K562 (cell line): ENCODE measurements around the gene IDH2. TPM values are rescaled to one million over a fixed set of nuclear protein-coding genes. Genes with fewer than 3 reads are reported as not detected.

Source experiments
- CBX8 ChIP-seq: fragments of 200-600 bp; sonication (generic); IDR thresholded peaks from 2 replicates; pipeline ENCODE4 v1.6.1; 2012; ENCODE audit warnings: borderline replicate concordance, mixed run types, low read depth, mild to moderate bottlenecking, moderate library complexity, mixed read lengths, low read length, control low read depth, inconsistent platforms; ENCODE audit not compliant: poor library complexity, severe bottlenecking; ENCODE audit errors: extremely low read depth
- FOXM1 ChIP-seq, 2 experiments: fragments of 450-650 bp in 1 of 2; sonication (generic) in 1 of 2; formaldehyde crosslinking in 1 of 2; IDR thresholded peaks; 2 replicates each; pipeline versions ENCODE4 v1.6.1 to v1.9.0; 2017 to 2022; ENCODE audit warnings: low read depth in 2 of 2, mild to moderate bottlenecking in 2 of 2, missing genetic modification reagents in 1 of 2, moderate library complexity in 1 of 2
- FOXP1 ChIP-seq: sonication (generic); formaldehyde crosslinking; IDR thresholded peaks from 2 replicates; pipeline ENCODE4 v1.8.0; 2022; ENCODE audit warnings: mild to moderate bottlenecking, missing genetic modification reagents
- GATAD2B ChIP-seq: fragments of 450-650 bp; IDR thresholded peaks from 2 replicates; pipeline ENCODE4 v1.6.1; 2017; ENCODE audit warnings: mild to moderate bottlenecking, borderline replicate concordance
- MAFK ChIP-seq: IDR thresholded peaks from 2 replicates; pipeline ENCODE4 v1.6.1; 2011; ENCODE audit warnings: low read length, improper control_type of control experiment
- PHB2 ChIP-seq: fragments of 450-650 bp; IDR thresholded peaks from 2 replicates; pipeline ENCODE4 v1.6.1; 2017; ENCODE audit warnings: low read depth
- THRAP3 ChIP-seq: fragments of 450-650 bp; IDR thresholded peaks from 2 replicates; pipeline ENCODE4 v1.6.1; 2016; ENCODE audit warnings: mild to moderate bottlenecking, inconsistent platforms, borderline replicate concordance
- TSC22D4 ChIP-seq: fragments of 450-650 bp; IDR thresholded peaks from 2 replicates; pipeline ENCODE4 v1.6.1; 2016; ENCODE audit warnings: missing genetic modification characterization, missing biosample characterization, control low read depth
- YBX1 ChIP-seq: fragments of 450-650 bp; IDR thresholded peaks from 2 replicates; pipeline ENCODE4 v1.7.1; 2016; ENCODE audit warnings: mild to moderate bottlenecking
- ZNF165 ChIP-seq: fragments of 250-450 bp; sonication (Bioruptor Pico); IDR thresholded peaks from 2 replicates; pipeline ENCODE4 v1.4.0; 2020; ENCODE audit warnings: borderline replicate concordance
- ZNF778 ChIP-seq: fragments of 450-650 bp; formaldehyde crosslinking; IDR thresholded peaks from 2 replicates; pipeline ENCODE4 v1.4.0; 2020; ENCODE audit warnings: mild to moderate bottlenecking, moderate library complexity
- polyA plus RNA-seq, 8 experiments: library from polyadenylated mRNA; depleted of rRNA in 4 of 8; stranded (reverse) in 5 of 8; unstranded in 3 of 8; fragments of >200 nt; fragmentation: Nextera tagmentation in 2 of 8; fragmentation: Illumina TruSeq in 1 of 8; extraction: Ambion mirVana in 2 of 8; extraction: Trizol in 1 of 8; gene quantifications; 2 replicates each; pipeline versions ENCODE4 v1.2.1 to v1.2.3, GENCODE V29; 2011 to 2014; ENCODE audit warnings: inconsistent platforms in 1 of 8, missing spikeins in 1 of 8
- total RNA-seq, 7 experiments: library from RNA; depleted of rRNA in 6 of 7; stranded (reverse); fragments of >200 nt in 6 of 7; fragmentation: Illumina TruSeq in 2 of 7; extraction: Trizol in 2 of 7; gene quantifications; 2 replicates each; pipeline versions ENCODE4 v1.2.1 to v1.2.3, GENCODE V29; 2011 to 2021; ENCODE audit warnings: low replicate concordance in 1 of 7
- TF ChIP-seq, protein P1 (sequence below), 2 experiments: fragments of 150-350 bp in 1 of 2; IDR thresholded peaks; 2 replicates each; pipeline ENCODE4 v1.6.1; 2012 to 2016; ENCODE audit warnings: low read depth in 2 of 2, low read length in 2 of 2, mild to moderate bottlenecking in 1 of 2, moderate library complexity in 1 of 2
- TF ChIP-seq, protein P2 (sequence below): fragments of 250-450 bp; sonication (Bioruptor Pico); IDR thresholded peaks from 2 replicates; pipeline ENCODE4 v1.8.0; 2022; ENCODE audit warnings: inconsistent platforms, mild to moderate bottlenecking, moderate library complexity, borderline replicate concordance
- TF ChIP-seq, protein P3 (sequence below): fragments of 450-650 bp; IDR thresholded peaks from 2 replicates; pipeline ENCODE4 v1.6.1; 2014; ENCODE audit warnings: low read depth, mild to moderate bottlenecking, moderate library complexity, borderline replicate concordance
- TF ChIP-seq, protein P4 (sequence below): conservative IDR thresholded peaks from 2 replicates; pipeline ENCODE4 v1.6.1; 2011; ENCODE audit warnings: low read depth, mild to moderate bottlenecking, low read length; ENCODE audit not compliant: control insufficient read depth
- TF ChIP-seq, protein P5 (sequence below): fragments of 250-450 bp; sonication (Bioruptor Pico); IDR thresholded peaks from 2 replicates; pipeline ENCODE4 v1.5.0; 2020; ENCODE audit warnings: mild to moderate bottlenecking, borderline replicate concordance

IDH2 gene
- total and polyA plus RNA-seq, 9 of the 15 experiments (the other 6 are each of a cell fraction or from before 2014, with no cell fraction given) = 0.70 to 99.9 (median 59.2) TPM

DNA sequence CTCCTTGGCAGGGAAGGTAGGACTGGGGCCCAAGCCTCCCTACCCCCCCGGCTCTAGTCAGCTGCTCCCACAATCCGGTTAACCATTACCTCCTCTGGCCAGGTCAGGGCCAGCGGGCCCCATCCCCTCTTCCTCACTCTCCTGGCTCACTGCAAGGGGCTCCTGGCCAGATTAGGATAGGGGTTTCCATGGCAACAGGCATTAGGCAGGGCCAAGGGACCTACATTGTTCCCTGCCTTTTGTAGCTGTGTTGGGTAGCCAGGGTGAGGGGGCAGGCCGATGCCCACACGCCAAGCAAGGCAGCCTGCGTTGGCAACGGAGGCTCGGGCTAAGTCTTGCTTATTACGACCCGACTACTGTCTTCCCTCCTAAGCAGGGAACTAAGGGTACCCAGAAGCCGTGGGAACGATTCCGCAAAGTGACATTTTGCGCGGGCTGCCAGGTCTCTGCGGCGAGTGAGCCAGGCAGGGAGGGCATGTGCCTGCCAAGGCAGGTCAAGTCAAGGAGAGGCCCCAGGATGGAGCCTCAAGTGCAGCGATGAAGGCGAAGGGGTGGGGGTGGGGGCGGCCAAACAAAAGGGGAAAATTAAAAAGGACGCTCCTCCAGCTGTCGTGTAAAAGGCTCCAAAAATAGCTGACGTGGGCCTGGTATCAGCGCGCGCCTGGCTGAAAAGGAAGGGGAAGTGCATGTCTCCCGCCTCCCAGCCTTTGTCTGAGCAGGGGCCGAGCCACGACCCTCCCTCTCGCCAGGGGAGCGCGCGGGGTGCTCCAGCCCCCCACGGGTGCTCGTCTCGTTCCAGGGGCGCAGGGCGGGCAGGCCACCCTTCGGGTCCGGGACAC is 919 bp downstream of the IDH2 start (continued):
- TF ChIP-seq CBX8 (no peak), TSC22D4 (tag) (no peak), YBX1 (no peak), FOXM1 (IDR thresholded peaks at IDR 0.05; ENCODE audit: low read depth) (no peak), FOXM1 (CRISPR knock-in tag; IDR thresholded peaks at IDR 0.05; ENCODE audit: low read depth) (no peak), FOXP1 (CRISPR knock-in tag) (no peak), ZNF778 (CRISPR knock-in tag) (no peak), PHB2 (no peak), GATAD2B (no peak), THRAP3 (no peak), MAFK (no peak), ZNF165 (CRISPR knock-in tag) (no peak)
- TF ChIP-seq, protein P1, sequence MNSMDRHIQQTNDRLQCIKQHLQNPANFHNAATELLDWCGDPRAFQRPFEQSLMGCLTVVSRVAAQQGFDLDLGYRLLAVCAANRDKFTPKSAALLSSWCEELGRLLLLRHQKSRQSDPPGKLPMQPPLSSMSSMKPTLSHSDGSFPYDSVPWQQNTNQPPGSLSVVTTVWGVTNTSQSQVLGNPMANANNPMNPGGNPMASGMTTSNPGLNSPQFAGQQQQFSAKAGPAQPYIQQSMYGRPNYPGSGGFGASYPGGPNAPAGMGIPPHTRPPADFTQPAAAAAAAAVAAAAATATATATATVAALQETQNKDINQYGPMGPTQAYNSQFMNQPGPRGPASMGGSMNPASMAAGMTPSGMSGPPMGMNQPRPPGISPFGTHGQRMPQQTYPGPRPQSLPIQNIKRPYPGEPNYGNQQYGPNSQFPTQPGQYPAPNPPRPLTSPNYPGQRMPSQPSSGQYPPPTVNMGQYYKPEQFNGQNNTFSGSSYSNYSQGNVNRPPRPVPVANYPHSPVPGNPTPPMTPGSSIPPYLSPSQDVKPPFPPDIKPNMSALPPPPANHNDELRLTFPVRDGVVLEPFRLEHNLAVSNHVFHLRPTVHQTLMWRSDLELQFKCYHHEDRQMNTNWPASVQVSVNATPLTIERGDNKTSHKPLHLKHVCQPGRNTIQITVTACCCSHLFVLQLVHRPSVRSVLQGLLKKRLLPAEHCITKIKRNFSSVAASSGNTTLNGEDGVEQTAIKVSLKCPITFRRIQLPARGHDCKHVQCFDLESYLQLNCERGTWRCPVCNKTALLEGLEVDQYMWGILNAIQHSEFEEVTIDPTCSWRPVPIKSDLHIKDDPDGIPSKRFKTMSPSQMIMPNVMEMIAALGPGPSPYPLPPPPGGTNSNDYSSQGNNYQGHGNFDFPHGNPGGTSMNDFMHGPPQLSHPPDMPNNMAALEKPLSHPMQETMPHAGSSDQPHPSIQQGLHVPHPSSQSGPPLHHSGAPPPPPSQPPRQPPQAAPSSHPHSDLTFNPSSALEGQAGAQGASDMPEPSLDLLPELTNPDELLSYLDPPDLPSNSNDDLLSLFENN (IDR thresholded peaks at IDR 0.05; ENCODE audit: low read depth in 2 of 2, low read length in 2 of 2) = no peak
- TF ChIP-seq, protein P2, sequence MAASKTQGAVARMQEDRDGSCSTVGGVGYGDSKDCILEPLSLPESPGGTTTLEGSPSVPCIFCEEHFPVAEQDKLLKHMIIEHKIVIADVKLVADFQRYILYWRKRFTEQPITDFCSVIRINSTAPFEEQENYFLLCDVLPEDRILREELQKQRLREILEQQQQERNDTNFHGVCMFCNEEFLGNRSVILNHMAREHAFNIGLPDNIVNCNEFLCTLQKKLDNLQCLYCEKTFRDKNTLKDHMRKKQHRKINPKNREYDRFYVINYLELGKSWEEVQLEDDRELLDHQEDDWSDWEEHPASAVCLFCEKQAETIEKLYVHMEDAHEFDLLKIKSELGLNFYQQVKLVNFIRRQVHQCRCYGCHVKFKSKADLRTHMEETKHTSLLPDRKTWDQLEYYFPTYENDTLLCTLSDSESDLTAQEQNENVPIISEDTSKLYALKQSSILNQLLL (CRISPR knock-in tag) = no peak
- TF ChIP-seq, protein P3, sequence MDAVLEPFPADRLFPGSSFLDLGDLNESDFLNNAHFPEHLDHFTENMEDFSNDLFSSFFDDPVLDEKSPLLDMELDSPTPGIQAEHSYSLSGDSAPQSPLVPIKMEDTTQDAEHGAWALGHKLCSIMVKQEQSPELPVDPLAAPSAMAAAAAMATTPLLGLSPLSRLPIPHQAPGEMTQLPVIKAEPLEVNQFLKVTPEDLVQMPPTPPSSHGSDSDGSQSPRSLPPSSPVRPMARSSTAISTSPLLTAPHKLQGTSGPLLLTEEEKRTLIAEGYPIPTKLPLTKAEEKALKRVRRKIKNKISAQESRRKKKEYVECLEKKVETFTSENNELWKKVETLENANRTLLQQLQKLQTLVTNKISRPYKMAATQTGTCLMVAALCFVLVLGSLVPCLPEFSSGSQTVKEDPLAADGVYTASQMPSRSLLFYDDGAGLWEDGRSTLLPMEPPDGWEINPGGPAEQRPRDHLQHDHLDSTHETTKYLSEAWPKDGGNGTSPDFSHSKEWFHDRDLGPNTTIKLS = no peak
- TF ChIP-seq, protein P4, sequence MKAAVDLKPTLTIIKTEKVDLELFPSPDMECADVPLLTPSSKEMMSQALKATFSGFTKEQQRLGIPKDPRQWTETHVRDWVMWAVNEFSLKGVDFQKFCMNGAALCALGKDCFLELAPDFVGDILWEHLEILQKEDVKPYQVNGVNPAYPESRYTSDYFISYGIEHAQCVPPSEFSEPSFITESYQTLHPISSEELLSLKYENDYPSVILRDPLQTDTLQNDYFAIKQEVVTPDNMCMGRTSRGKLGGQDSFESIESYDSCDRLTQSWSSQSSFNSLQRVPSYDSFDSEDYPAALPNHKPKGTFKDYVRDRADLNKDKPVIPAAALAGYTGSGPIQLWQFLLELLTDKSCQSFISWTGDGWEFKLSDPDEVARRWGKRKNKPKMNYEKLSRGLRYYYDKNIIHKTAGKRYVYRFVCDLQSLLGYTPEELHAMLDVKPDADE = no peak
- TF ChIP-seq, protein P5, sequence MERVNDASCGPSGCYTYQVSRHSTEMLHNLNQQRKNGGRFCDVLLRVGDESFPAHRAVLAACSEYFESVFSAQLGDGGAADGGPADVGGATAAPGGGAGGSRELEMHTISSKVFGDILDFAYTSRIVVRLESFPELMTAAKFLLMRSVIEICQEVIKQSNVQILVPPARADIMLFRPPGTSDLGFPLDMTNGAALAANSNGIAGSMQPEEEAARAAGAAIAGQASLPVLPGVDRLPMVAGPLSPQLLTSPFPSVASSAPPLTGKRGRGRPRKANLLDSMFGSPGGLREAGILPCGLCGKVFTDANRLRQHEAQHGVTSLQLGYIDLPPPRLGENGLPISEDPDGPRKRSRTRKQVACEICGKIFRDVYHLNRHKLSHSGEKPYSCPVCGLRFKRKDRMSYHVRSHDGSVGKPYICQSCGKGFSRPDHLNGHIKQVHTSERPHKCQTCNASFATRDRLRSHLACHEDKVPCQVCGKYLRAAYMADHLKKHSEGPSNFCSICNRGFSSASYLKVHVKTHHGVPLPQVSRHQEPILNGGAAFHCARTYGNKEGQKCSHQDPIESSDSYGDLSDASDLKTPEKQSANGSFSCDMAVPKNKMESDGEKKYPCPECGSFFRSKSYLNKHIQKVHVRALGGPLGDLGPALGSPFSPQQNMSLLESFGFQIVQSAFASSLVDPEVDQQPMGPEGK (CRISPR knock-in tag) = no peak
